ENCODE data around the gene GIMAP6.
"Not testable (repeated sequence)": the region's sequence is repeated elsewhere in the genome, so short reads cannot be mapped to it uniquely, and the experiment has no call there.

Gene GIMAP6

GRCh38 chr7:150631084-150631826 lies 930 bp downstream of the GIMAP6 start:
- DNase-seq (peak in 1 of 3 experiments; percentile 10), ATAC-seq (replicated peaks) (peak; percentile 67)
- Mint-ChIP-seq H3K9me3 (no peaks in the 10 kb centered on the region), H3K36me3 (ENCODE audit: insufficient read depth) (peaks cover 47% of the 10 kb centered on the region), H3K4me3 (peak overlapping the region; percentile 82 to 91), H3K27ac (peak overlapping the region; percentile 89 to 93), H3K4me1 (ENCODE audit: low read depth in 2 of 2) (peaks cover 68 to 69% of the 10 kb centered on the region in 2 donors), H3K27me3 (no peaks in the 10 kb centered on the region)

- peak overlapping the region; percentile 82 to 91 for H3K4me3 Mint-ChIP-seq
- H3K27me3 Mint-ChIP-seq = no peaks in the 10 kb centered on the region
- H3K4me1 Mint-ChIP-seq (ENCODE audit: low read depth in 2 of 2) = peaks cover 62 to 65% of the 10 kb centered on the region in 2 donors
- no peak for DNase-seq
- peaks cover 47% of the 10 kb centered on the region for H3K36me3 Mint-ChIP-seq (ENCODE audit: insufficient read depth)
- peak overlapping the region; percentile 89 to 93 for H3K27ac Mint-ChIP-seq
- ATAC-seq (replicated peaks) = no peak
- H3K9me3 Mint-ChIP-seq = no peaks in the 10 kb centered on the region
Measured at GRCh38 chr7:150629347-150629746, 2.8 kb downstream of the GIMAP6 start.

GRCh38 chr7:150627959-150628358 lies 4.2 kb downstream of the GIMAP6 start:
- H3K27me3 Mint-ChIP-seq = no peaks in the 10 kb centered on the region
- no peak for DNase-seq
- H3K36me3 Mint-ChIP-seq (ENCODE audit: insufficient read depth) = peaks cover 39% of the 10 kb centered on the region
- no peak for ATAC-seq (replicated peaks)
- H3K9me3 Mint-ChIP-seq = no peaks in the 10 kb centered on the region
- H3K4me3 Mint-ChIP-seq = peak overlapping the region; percentile 40 to 91
- H3K27ac Mint-ChIP-seq = peak overlapping the region; percentile 85 to 93
- H3K4me1 Mint-ChIP-seq (ENCODE audit: low read depth in 2 of 2) = peaks cover 59 to 65% of the 10 kb centered on the region in 2 donors

- H3K4me1 Mint-ChIP-seq (ENCODE audit: low read depth in 2 of 2) = peaks cover 51 to 66% of the 10 kb centered on the region in 2 donors
- no peaks in the 10 kb centered on the region for H3K9me3 Mint-ChIP-seq
- peak overlapping the region; percentile 85 to 93 for H3K27ac Mint-ChIP-seq
- DNase-seq (no peak), ATAC-seq (replicated peaks) (no peak)
- peak overlapping the region; percentile 58 to 69 for H3K4me3 Mint-ChIP-seq
- no peaks in the 10 kb centered on the region for H3K27me3 Mint-ChIP-seq
- peaks cover 38% of the 10 kb centered on the region for H3K36me3 Mint-ChIP-seq (ENCODE audit: insufficient read depth)
Measured at GRCh38 chr7:150626696-150627095, 5.5 kb downstream of the GIMAP6 start.

DNA sequence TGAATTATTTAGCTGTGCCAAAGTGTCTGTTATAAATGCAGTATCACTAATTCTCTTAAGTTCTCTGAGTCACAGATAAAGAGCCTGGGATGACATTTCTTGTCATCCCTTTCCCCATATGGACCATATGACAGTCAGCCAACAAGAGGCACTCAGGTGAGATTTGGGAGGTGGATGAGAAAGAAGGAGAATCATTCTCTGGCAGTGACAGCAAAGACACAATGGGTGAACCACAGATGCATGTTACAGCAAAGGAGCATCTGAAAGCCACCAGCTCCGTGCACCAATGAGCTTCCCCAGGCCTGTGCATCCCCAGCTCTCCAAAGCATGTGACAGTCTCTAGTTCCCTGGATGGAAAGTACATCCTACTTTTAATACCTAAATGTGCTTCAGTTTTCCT lies 10.8 kb downstream of the GIMAP6 start:
- Mint-ChIP-seq H3K4me3 (no peak overlapping the region), H3K27ac (peak overlapping the region; percentile 59 to 65), H3K36me3 (ENCODE audit: insufficient read depth) (peaks cover 3% of the 10 kb centered on the region), H3K9me3 (no peaks in the 10 kb centered on the region), H3K4me1 (ENCODE audit: low read depth in 2 of 2) (peaks cover 22 to 48% of the 10 kb centered on the region in 2 donors), H3K27me3 (no peaks in the 10 kb centered on the region)
- ATAC-seq (replicated peaks) = no peak
- no peak for DNase-seq

- H3K9me3 Mint-ChIP-seq = no peaks in the 10 kb centered on the region
- no peak overlapping the region for H3K4me3 Mint-ChIP-seq
- H3K27ac Mint-ChIP-seq = peak overlapping the region; percentile 59 to 65
- H3K36me3 Mint-ChIP-seq (ENCODE audit: insufficient read depth) = peaks cover 3% of the 10 kb centered on the region
- ATAC-seq (replicated peaks) (no peak), DNase-seq (no peak)
- H3K27me3 Mint-ChIP-seq = no peaks in the 10 kb centered on the region
- peaks cover 19 to 44% of the 10 kb centered on the region in 2 donors for H3K4me1 Mint-ChIP-seq (ENCODE audit: low read depth in 2 of 2)
Measured at GRCh38 chr7:150620617-150621371, 11.4 kb downstream of the GIMAP6 start.

- no peak overlapping the region for H3K4me3 Mint-ChIP-seq
- H3K27me3 Mint-ChIP-seq = no peaks in the 10 kb centered on the region
- no peak for ATAC-seq (replicated peaks)
- peaks cover 20 to 37% of the 10 kb centered on the region in 2 donors for H3K4me1 Mint-ChIP-seq (ENCODE audit: low read depth in 2 of 2)
- H3K36me3 Mint-ChIP-seq (ENCODE audit: insufficient read depth) = peaks cover 3% of the 10 kb centered on the region
- no peaks in the 10 kb centered on the region for H3K9me3 Mint-ChIP-seq
- H3K27ac Mint-ChIP-seq = peak overlapping the region in 1 of 2 donors; percentile 9
- DNase-seq = no peak
Measured at GRCh38 chr7:150620061-150620460, 12.1 kb downstream of the GIMAP6 start.

GRCh38 chr7:150615221-150615755 lies 16.9 kb downstream of the GIMAP6 start:
- DNase-seq; H3K27me3 Mint-ChIP-seq; ATAC-seq (replicated peaks); H3K36me3 Mint-ChIP-seq (ENCODE audit: insufficient read depth); H3K9me3 Mint-ChIP-seq: not testable (repeated sequence)
- peak overlapping the region in 1 of 2 donors; percentile 29 for H3K27ac Mint-ChIP-seq
- peak overlapping the region in 1 of 2 donors; percentile 43 for H3K4me3 Mint-ChIP-seq
- H3K4me1 Mint-ChIP-seq (ENCODE audit: low read depth in 2 of 2) = peaks cover 28 to 32% of the 10 kb centered on the region in 2 donors

- Mint-ChIP-seq H3K27ac (peak overlapping the region in 1 of 2 donors; percentile 29), H3K4me1 (ENCODE audit: low read depth in 2 of 2) (peaks cover 29 to 31% of the 10 kb centered on the region in 2 donors), H3K4me3 (peak overlapping the region; percentile 20 to 43)
- not testable (repeated sequence) for ATAC-seq (replicated peaks); DNase-seq; H3K36me3 Mint-ChIP-seq (ENCODE audit: insufficient read depth); H3K9me3 Mint-ChIP-seq; H3K27me3 Mint-ChIP-seq
Measured at GRCh38 chr7:150614426-150614825, 17.8 kb downstream of the GIMAP6 start.

GRCh38 chr7:150613880-150614279 lies 18.3 kb downstream of the GIMAP6 start:
- Mint-ChIP-seq H3K27ac (peak overlapping the region in 1 of 2 donors; percentile 29), H3K4me3 (no peak overlapping the region), H3K27me3 (no peaks in the 10 kb centered on the region), H3K4me1 (ENCODE audit: low read depth in 2 of 2) (peaks cover 30 to 32% of the 10 kb centered on the region in 2 donors), H3K36me3 (ENCODE audit: insufficient read depth) (no peaks in the 10 kb centered on the region), H3K9me3 (peaks cover 0 to 1% of the 10 kb centered on the region in 2 donors)
- ATAC-seq (replicated peaks) (no peak), DNase-seq (no peak)

DNA sequence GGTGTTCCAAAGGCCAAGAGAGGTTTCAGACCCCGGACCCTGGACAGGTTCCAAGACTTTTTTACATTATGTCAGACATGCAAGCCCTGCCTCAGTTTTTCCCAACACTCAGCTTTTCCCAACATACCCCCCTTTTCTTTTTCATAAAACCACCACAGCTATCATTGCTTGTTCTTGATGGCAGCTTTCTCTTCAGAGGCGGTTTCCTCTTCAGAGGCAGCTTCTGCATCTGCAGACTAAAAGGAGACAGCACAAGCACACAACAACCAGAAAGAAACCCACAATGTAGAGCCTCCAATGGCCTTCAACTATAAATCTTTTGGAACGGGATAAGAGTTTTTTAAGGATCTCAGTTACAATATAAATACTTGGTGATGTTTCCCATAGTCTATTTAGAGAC lies 19.3 kb downstream of the GIMAP6 start:
- Mint-ChIP-seq H3K27ac (no peak overlapping the region), H3K27me3 (no peaks in the 10 kb centered on the region), H3K9me3 (peaks cover 0 to 1% of the 10 kb centered on the region in 2 donors), H3K4me1 (ENCODE audit: low read depth in 2 of 2) (peaks cover 35 to 37% of the 10 kb centered on the region in 2 donors), H3K36me3 (ENCODE audit: insufficient read depth) (no peaks in the 10 kb centered on the region), H3K4me3 (no peak overlapping the region)
- ATAC-seq (replicated peaks) (no peak), DNase-seq (no peak)

DNA sequence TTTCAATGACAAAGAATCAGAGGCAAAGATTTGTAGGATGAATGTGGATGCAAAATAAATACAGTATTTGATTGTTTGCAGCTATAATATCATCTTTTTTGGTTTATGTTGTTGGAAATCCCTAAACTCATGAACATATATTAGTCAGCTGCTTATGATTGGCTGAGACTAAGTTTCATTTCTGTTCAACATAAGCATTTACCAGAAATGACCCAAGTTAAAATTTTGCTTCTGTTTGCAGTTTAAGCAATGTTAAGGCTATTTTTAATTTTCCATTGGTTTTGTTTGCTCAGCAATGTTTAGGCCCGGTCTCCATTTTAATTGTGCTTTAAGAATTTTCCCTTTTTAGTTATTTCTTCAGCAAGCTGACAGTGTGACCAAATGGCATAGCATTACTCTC lies 22.0 kb downstream of the GIMAP6 start:
- H3K9me3 Mint-ChIP-seq = peaks cover 0 to 1% of the 10 kb centered on the region in 2 donors
- no peak for DNase-seq
- no peak overlapping the region for H3K4me3 Mint-ChIP-seq
- H3K4me1 Mint-ChIP-seq (ENCODE audit: low read depth in 2 of 2) = peaks cover 34 to 41% of the 10 kb centered on the region in 2 donors
- H3K27me3 Mint-ChIP-seq = no peaks in the 10 kb centered on the region
- H3K27ac Mint-ChIP-seq = no peak overlapping the region
- H3K36me3 Mint-ChIP-seq (ENCODE audit: insufficient read depth) = no peaks in the 10 kb centered on the region
- no peak for ATAC-seq (replicated peaks)

DNA sequence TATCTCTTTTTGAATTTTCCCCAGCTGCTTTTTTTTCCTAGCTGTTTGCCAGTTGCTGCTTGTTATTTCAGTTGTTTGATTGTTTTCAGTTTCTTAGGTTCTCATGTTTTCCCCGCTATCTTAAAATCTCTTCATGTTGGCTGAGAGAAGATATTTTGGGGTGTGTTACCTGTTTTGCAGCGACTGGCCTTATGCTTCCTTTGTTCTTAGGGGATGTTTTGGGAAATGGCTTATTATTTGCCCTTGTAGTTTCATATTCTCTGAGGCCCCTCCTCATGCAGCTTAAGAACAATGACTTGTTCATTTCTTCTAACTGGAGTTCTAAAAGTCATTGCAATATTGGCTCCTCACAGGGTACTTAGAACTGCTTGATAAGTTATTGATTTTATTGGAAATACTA lies 28.6 kb downstream of the GIMAP6 start:
- H3K4me3 Mint-ChIP-seq; H3K27me3 Mint-ChIP-seq; H3K27ac Mint-ChIP-seq; ATAC-seq (replicated peaks); H3K36me3 Mint-ChIP-seq (ENCODE audit: insufficient read depth); H3K9me3 Mint-ChIP-seq; DNase-seq: not testable (repeated sequence)
- peaks cover 22 to 27% of the 10 kb centered on the region in 2 donors for H3K4me1 Mint-ChIP-seq (ENCODE audit: low read depth in 2 of 2)

Data from effector memory CD8-positive, alpha-beta T cell (primary cell).